Measurements from ENCODE around the gene IKZF3.

IKZF3 gene

DNA sequence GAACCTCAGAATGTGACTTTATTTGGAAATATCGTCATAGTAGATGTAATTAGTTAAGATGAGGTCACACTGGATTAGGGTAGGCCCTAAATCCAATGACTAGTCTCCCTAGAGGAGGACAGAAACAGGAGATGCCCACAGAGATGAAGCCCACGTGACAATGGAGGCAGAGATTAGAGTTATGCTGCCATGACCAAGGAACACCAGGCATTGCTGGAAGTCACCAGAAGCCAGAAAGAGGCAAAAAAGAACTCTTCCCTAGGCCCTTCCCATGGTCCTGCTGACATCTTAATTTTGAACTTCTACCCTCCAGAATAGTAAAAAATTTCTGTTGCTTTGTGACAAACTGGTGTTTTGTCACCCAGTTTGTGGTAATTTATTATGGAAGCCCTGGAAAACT lies 49.6 kb downstream of the IKZF3 start:
- DNase-seq (ENCODE audit: low read depth): no peak

GRCh38 chr17:39813631-39814030 lies 50.5 kb downstream of the IKZF3 start:
- DNase-seq (ENCODE audit: low read depth): no peak

- no peak for DNase-seq (ENCODE audit: low read depth)
These were observed 51.6 kb downstream of the IKZF3 start for GRCh38 chr17:39812466-39812865.

GRCh38 chr17:39810939-39811728 lies 53.0 kb downstream of the IKZF3 start:
- DNase-seq (ENCODE audit: low read depth): no peak

- DNase-seq (ENCODE audit: low read depth): no peak
These were observed 54.9 kb downstream of the IKZF3 start for GRCh38 chr17:39809221-39809620.

DNA sequence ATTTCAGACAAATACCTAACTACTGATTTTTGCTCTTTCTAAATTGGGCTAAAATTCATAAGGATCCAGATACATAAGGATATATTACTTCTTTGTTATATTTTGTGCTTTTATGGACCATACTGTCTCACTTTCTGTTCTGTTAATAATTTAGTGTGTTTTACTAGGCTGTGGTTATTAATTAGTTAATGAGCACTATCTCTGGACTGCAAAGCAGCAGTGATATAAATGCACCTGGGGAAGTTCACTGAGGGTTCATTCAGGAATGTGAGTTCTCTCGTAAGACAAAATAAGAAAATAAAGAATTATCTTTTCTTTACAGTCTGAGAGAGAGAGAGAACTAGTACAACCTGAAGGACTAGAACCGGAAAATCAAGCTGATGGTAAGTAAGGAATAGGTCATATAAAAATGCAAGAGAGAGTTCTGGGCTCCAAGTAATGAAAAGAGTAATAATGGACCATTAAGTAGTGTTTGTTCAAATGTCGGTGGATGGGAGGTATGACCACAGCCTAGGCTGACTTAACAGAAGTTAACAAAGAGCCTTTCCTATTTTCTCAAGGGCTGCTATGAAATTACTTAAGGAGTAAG lies 55.6 kb downstream of the IKZF3 start:
- no peak for DNase-seq (ENCODE audit: low read depth)

- DNase-seq (ENCODE audit: low read depth): no peak
These were observed 59.3 kb downstream of the IKZF3 start for GRCh38 chr17:39804839-39805238.

DNA sequence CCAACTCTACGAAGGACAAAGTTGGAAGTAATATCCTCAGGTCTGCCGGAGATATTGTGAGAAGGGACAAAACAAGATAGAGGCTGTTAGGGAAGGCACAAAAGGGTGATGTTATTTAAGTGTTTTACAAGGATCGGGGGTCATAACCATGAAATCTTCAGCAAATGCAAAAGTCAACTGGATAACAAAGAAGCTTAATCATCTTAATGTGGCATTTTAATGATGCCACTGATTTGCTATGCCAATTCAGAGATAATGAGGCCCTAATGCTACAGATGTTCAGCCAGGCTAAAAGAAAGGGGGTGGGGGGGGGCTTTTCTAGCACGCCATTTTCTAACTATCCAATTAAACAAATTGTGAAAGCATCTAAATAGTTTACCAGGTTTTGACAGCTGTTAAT lies 63.1 kb downstream of the IKZF3 start:
- DNase-seq (ENCODE audit: low read depth): no peak

DNA sequence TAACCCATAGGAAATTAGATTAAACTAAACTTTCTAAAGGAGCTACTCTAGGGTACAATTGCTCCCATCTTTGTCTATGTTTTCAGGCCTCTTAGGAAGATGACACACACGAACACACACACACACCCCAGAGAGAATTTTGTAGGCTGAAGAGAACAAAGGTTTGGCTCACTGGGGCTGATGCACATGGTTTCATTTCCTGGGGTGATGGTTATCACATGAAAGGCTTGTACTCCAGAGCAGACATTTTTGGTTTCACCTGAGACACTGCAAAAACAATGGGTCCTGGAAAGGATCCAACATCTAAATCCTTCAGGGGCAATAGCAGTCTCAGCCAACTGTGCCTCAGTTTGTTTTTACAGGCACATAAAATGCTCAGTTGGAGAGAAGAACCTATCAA lies 63.6 kb downstream of the IKZF3 start:
- DNase-seq (ENCODE audit: low read depth): no peak

GRCh38 chr17:39799395-39799794 lies 64.7 kb downstream of the IKZF3 start:
- no peak for DNase-seq (ENCODE audit: low read depth)

DNA sequence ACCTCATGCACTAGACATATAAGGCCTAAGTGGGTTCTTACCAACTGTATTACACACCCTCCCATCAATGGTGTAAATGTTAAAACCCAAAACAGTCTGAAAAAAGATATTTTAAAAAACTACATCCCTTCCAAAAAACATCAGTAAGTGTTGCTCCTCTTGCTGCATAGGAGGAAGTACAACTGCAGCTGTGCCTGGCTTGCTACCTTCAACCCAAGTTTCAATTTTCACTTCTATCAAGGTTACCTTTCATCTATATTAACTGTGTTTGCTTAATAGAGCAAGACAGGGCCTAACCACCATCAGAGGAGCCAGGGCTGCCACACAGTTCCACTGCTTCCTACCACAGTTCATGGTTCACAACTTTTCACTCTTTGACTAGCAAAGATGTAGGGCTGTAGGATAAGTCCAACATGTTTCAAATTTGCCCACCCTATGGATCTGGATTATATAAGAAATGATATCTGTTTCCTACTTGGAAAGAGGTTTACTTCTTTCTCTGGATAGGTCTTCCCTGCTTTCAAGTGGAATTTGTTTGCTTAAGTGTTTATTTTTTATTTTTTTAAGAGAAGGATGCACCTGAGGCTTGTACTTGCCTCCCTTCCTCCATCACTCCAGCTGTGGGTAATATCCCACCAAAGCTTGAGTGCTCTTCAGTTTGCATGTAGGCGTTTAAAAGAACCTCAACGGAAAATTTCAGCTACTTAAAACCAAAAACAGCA lies 69.7 kb downstream of the IKZF3 start:
- no peak for DNase-seq (ENCODE audit: low read depth)

GRCh38 chr17:39793301-39793872 lies 70.7 kb downstream of the IKZF3 start:
- no peak for DNase-seq (ENCODE audit: low read depth)

DNA sequence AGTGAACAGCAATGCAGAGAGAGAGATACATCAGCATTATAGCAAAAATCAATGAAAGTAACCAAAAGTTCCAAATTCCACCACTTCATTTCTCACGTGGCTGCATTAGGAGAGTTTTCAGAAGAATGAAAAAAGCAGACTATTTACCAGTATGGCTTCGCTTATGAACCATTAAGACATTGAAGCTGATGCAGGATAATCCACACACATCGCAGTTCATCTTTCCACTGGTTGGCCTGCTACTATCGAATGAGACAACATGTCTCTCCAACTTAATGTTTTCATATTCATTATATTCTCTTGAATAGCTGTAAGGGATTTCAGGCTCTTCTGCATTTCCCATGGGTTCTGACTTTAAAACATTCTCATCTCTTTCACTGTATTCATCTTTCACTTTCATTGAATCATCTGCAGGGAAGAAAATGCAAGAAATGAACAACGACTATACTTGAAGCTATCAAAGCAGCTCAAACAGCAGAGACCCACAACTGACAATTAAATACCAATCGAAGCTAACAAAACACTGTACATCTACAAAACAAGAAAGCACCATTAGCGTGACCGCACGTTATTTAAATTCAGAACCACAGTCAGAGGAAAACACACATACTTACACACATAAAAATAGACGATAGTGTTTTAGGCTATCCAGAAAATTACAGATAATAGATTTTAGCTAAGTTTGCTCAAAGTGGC lies 71.4 kb downstream of the IKZF3 start:
- no peak for DNase-seq (ENCODE audit: low read depth)

GRCh38 chr17:39791111-39791992 lies 72.8 kb downstream of the IKZF3 start:
- no peak for DNase-seq (ENCODE audit: low read depth)

GRCh38 chr17:39787743-39788484 lies 76.2 kb downstream of the IKZF3 start:
- DNase-seq (ENCODE audit: low read depth): no peak

DNA sequence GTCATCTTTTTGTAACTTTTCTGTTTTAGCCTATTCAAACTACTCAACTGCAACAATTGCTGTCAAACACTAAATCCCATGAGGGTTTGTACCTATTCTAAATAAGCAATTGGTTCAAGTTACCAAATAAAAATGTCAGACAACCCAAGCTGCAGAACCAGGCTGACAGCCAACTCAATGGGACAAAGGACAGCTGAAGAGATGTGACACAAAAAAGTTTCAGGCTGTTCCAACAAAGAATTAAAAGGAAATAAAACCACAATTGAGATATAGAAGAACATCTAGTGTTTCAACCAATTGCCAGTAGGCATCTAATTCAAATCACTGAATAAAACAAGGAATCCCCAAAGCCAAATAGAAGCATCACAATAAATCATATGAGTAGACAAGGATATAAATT lies 77.1 kb downstream of the IKZF3 start:
- no peak for DNase-seq (ENCODE audit: low read depth)

DNA sequence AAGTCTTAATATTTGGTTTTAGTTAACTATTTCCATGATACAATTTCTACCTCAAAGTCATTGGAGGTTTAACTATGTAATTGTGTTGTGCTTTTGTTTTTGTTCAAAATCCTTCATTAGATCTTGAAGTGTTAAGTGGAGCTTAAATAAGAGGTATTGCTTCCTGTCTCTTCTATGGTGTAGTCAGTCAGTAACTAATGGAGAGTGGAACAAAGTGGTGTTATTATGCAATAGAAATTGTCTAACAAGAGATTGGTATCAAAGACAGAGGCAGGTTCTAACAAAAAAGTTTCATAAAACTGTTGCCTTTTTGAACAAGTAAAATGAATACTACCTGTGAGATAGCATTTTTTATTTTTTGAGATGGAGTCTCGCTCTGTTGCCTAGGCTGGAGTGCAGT lies 81.1 kb downstream of the IKZF3 start:
- no peak for DNase-seq (ENCODE audit: low read depth)

DNA sequence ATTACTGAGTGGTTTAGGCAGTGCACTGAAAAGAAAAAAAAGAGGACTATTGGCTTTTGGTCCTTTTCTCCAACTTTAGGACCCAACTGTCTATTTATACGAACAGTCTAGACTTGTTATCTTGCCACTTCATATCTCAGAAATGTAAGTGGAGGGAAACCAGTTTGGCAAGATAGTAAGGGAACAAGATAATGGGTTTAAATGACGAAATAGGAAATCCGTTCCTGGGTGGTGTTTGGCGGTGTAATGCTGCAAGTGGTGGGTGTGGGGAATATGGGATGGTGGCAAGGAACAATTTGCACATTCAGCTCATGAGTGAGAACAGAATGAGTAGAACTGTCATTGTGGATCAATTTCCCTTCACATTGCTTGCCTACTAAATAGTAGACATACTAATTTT lies 81.6 kb downstream of the IKZF3 start:
- no peak for DNase-seq (ENCODE audit: low read depth)

GRCh38 chr17:39781861-39782213 lies 82.3 kb downstream of the IKZF3 start:
- no peak for DNase-seq (ENCODE audit: low read depth)

GRCh38 chr17:39781031-39781860 lies 82.9 kb downstream of the IKZF3 start:
- DNase-seq (ENCODE audit: low read depth): no peak
